H9 (cell line): ENCODE measurements around the gene EIF2S3. TPM values are rescaled to one million over a fixed set of nuclear protein-coding genes. Genes with fewer than 3 reads are reported as not detected.

Source experiments
- DNase-seq: peaks from one replicate; pipeline ENCODE4 v3.0.0-alpha.2; 2017
- H2AFZ ChIP-seq: one replicate; pipeline ENCODE4 v1.6.1; 2013; ENCODE audit warnings: mild to moderate bottlenecking, low read length, control low read depth, moderate library complexity
- H2AK5ac ChIP-seq: 2 replicates; pipeline ENCODE4 v1.6.1; 2013; ENCODE audit warnings: low read length, control low read depth, mixed read lengths; ENCODE audit not compliant: insufficient read length
- H2BK120ac ChIP-seq: one replicate; pipeline ENCODE4 v1.6.1; 2013; ENCODE audit warnings: low read depth, mild to moderate bottlenecking, low read length, control low read depth, inconsistent platforms; ENCODE audit not compliant: poor library complexity, severe bottlenecking
- H2BK12ac ChIP-seq: 2 replicates; pipeline ENCODE4 v1.6.1; 2013; ENCODE audit warnings: low read length, control low read depth, mixed read lengths, low read depth; ENCODE audit not compliant: insufficient read length
- H2BK15ac ChIP-seq: 2 replicates; pipeline ENCODE4 v1.6.1; 2013; ENCODE audit warnings: low read depth, low read length, control low read depth
- H2BK20ac ChIP-seq: one replicate; pipeline ENCODE4 v1.6.1; 2013; ENCODE audit warnings: low read depth, mild to moderate bottlenecking, low read length, control low read depth, inconsistent platforms; ENCODE audit not compliant: poor library complexity, severe bottlenecking
- H2BK5ac ChIP-seq: 2 replicates; pipeline ENCODE4 v1.6.1; 2013; ENCODE audit warnings: low read length, control low read depth, mixed read lengths; ENCODE audit not compliant: insufficient read length
- H3K14ac ChIP-seq: 2 replicates; pipeline ENCODE4 v1.6.1; 2013; ENCODE audit warnings: low read length, control low read depth; ENCODE audit not compliant: insufficient read depth
- H3K18ac ChIP-seq: 2 replicates; pipeline ENCODE4 v1.6.1; 2013; ENCODE audit warnings: low read depth, mild to moderate bottlenecking, mixed read lengths, low read length, control low read depth; ENCODE audit not compliant: insufficient read length
- H3K23ac ChIP-seq: 2 replicates; pipeline ENCODE4 v1.6.1; 2013; ENCODE audit warnings: low read length, control low read depth, mixed read lengths, low read depth; ENCODE audit not compliant: insufficient read length
- H3K23me2 ChIP-seq: 2 replicates; pipeline ENCODE4 v1.6.1; 2013; ENCODE audit warnings: low read depth, mild to moderate bottlenecking, mixed read lengths, low read length, control low read depth; ENCODE audit not compliant: insufficient read length, poor library complexity, severe bottlenecking
- H3K27ac ChIP-seq: 2 replicates; pipeline ENCODE4 v1.5.1; 2013; ENCODE audit warnings: low read length, control low read depth, mixed read lengths, low read depth; ENCODE audit not compliant: insufficient read length
- H3K27me3 ChIP-seq: 2 replicates; pipeline ENCODE4 v1.6.1; 2013; ENCODE audit warnings: low read length, control low read depth, inconsistent platforms; ENCODE audit not compliant: insufficient read depth
- H3K4ac ChIP-seq: 2 replicates; pipeline ENCODE4 v1.6.1; 2013; ENCODE audit warnings: low read depth, mild to moderate bottlenecking, control low read depth, inconsistent platforms, low read length, moderate library complexity
- H3K4me1 ChIP-seq: 2 replicates; pipeline ENCODE4 v1.6.1; 2013; ENCODE audit warnings: low read length, control low read depth, inconsistent platforms; ENCODE audit not compliant: insufficient read depth
- H3K4me2 ChIP-seq: 2 replicates; pipeline ENCODE4 v1.6.1; 2013; ENCODE audit warnings: low read length, control low read depth, mixed read lengths; ENCODE audit not compliant: insufficient read length, insufficient read depth
- H3K56ac ChIP-seq: 2 replicates; pipeline ENCODE4 v1.6.1; 2013; ENCODE audit warnings: low read depth, mild to moderate bottlenecking, mixed read lengths, low read length, control low read depth; ENCODE audit not compliant: insufficient read length
- H3K79me1 ChIP-seq: 2 replicates; pipeline ENCODE4 v1.6.1; 2013; ENCODE audit warnings: low read depth, mild to moderate bottlenecking, moderate library complexity, low read length, control low read depth, inconsistent platforms; ENCODE audit not compliant: insufficient read depth, poor library complexity, severe bottlenecking
- H3K79me2 ChIP-seq: 2 replicates; pipeline ENCODE4 v1.6.1; 2013; ENCODE audit warnings: low read length, control low read depth, inconsistent platforms; ENCODE audit not compliant: insufficient read depth
- H3K9ac ChIP-seq: 2 replicates; pipeline ENCODE4 v1.6.1; 2013; ENCODE audit warnings: low read length, control low read depth, mixed read lengths; ENCODE audit not compliant: insufficient read length; ENCODE audit errors: extremely low read depth
- H3K9me3 ChIP-seq: one replicate; pipeline ENCODE4 v1.6.1; 2013; ENCODE audit warnings: low read depth, low read length, inconsistent platforms; ENCODE audit not compliant: control insufficient read depth
- H3T11ph ChIP-seq: one replicate; pipeline ENCODE4 v1.6.1; 2013; ENCODE audit warnings: mild to moderate bottlenecking, low read length, control low read depth, inconsistent platforms
- H4K20me1 ChIP-seq: one replicate; pipeline ENCODE4 v1.6.1; 2013; ENCODE audit not compliant: control insufficient read depth, insufficient read length, insufficient read depth
- H4K5ac ChIP-seq: 2 replicates; pipeline ENCODE4 v1.6.1; 2013; ENCODE audit warnings: low read depth, mild to moderate bottlenecking, mixed read lengths, low read length, control low read depth; ENCODE audit not compliant: insufficient read length
- H4K8ac ChIP-seq: replicated peaks from 2 replicates; pipeline ENCODE4 v1.6.1; 2013; ENCODE audit warnings: low read length, control low read depth, mixed read lengths, low read depth; ENCODE audit not compliant: insufficient read length
- H4K91ac ChIP-seq: 2 replicates; pipeline ENCODE4 v1.6.1; 2013; ENCODE audit warnings: low read depth, mild to moderate bottlenecking, moderate library complexity, mixed read lengths, low read length, control low read depth; ENCODE audit not compliant: insufficient read length
- H3K27ac Mint-ChIP-seq, 3 experiments: 2 replicates in 2 of 3; 3 replicates in 1 of 3; pipeline ENCODE4 v1.8.0; 2020 to 2021; ENCODE audit warnings: mixed read lengths in 3 of 3, mild to moderate bottlenecking in 1 of 3, moderate library complexity in 1 of 3
- H3K27me3 Mint-ChIP-seq: 2 replicates; pipeline ENCODE4 v1.8.0; 2021; ENCODE audit warnings: low read depth, mild to moderate bottlenecking, moderate library complexity, mixed read lengths
- H3K36me3 Mint-ChIP-seq, 3 experiments: 2 replicates in 2 of 3; 3 replicates in 1 of 3; pipeline ENCODE4 v1.8.0; 2020 to 2021; ENCODE audit warnings: low read depth in 3 of 3, mixed read lengths in 3 of 3; ENCODE audit not compliant: insufficient read depth in 1 of 3
- H3K4me1 Mint-ChIP-seq, 2 experiments: 2 replicates each; pipeline ENCODE4 v1.8.0; 2020; ENCODE audit warnings: mixed read lengths in 2 of 2
- H3K4me3 Mint-ChIP-seq, 2 experiments: 2 replicates in 1 of 2; 3 replicates in 1 of 2; pipeline ENCODE4 v1.8.0; 2020 to 2021; ENCODE audit warnings: mild to moderate bottlenecking in 2 of 2, mixed read lengths in 2 of 2, moderate library complexity in 1 of 2
- H3K9me3 Mint-ChIP-seq, 2 experiments: 2 replicates in 1 of 2; 3 replicates in 1 of 2; pipeline ENCODE4 v1.8.0; 2020; ENCODE audit warnings: mild to moderate bottlenecking in 2 of 2, mixed read lengths in 2 of 2, moderate library complexity in 1 of 2
- CTCF ChIP-seq: fragments of 200-600 bp; sonication (generic); conservative IDR thresholded peaks from 3 replicates; pipeline ENCODE4 v1.8.0; 2021; ENCODE audit warnings: antibody characterized with exemption, mild to moderate bottlenecking
- WGBS: extraction: QIAGEN DNeasy Blood & Tissue Kit; methylation state at CpG from one replicate; pipeline ENCODE4 v1.1.7; 2013; ENCODE audit warnings: missing lambda C conversion rate, low lambda C conversion rate, mixed read lengths; ENCODE audit not compliant: insufficient read length; ENCODE audit errors: extremely low coverage; 5-methylcytosine and 5-hydroxymethylcytosine counted together
- total RNA-seq: library from RNA; stranded (reverse); gene quantifications from 2 replicates; pipeline ENCODE4 v1.2.1, GENCODE V29; 2021

EIF2S3 gene
- total RNA-seq, 1 experiment from 2014 or later: 598 TPM

DNA sequence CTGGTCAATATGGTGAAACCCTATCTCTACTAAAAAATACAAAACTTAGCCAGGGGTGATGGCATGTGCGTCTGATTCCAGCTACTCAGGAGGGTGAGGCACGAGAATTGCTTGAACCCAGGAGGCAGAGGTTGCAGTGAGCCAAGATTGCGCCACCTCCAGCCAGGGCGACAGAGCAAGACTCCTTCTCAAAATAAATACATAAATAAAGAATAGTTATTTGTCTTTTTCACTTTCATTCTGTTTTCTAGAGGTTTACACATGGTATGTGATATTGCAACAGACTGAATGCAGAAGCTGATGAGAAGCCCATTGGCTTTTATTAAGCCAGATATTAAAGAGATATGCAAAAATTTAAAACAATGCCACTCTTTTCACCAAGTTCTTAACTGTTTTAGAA lies 35.9 kb upstream of the EIF2S3 start:
- H3K27me3 Mint-ChIP-seq: no peaks in the 10 kb centered on the region

More for the DNA sequence above, 35.9 kb upstream of the EIF2S3 start:
- Histone ChIP-seq H3K9me3 (no peaks in the 10 kb centered on the region), H3K4ac (no peak overlapping the region), H3K56ac (no peak overlapping the region), H3K9ac (no peak overlapping the region), H3T11ph (no peak overlapping the region), H4K20me1 (no peaks in the 10 kb centered on the region), H4K91ac (no peak overlapping the region), H3K79me2 (0 out of 2 replicates have a peak, but pooled peaks cover 4% of the 10 kb centered on the region), H3K23ac (no peak overlapping the region), H4K5ac (no peak overlapping the region), H2BK15ac (no peak overlapping the region), H4K8ac (no peak overlapping the region), H2BK20ac (no peak overlapping the region), H2AFZ (no peak overlapping the region), H3K4me1 (no peaks in the 10 kb centered on the region), H2BK12ac (no peak overlapping the region), H3K4me2 (no peak overlapping the region), H2BK120ac (no peak overlapping the region), H3K18ac (no peak overlapping the region), H2BK5ac (no peak overlapping the region), H3K79me1 (peaks cover 14% of the 10 kb centered on the region), H3K27me3 (no peaks in the 10 kb centered on the region), H3K14ac (no peak overlapping the region), H3K27ac (no peak overlapping the region), H2AK5ac (no peak overlapping the region), H3K23me2 (no peaks in the 10 kb centered on the region)
- Mint-ChIP-seq H3K36me3 (peaks cover 7 to 40% (median 28%) of the 10 kb centered on the region in 3 experiments), H3K9me3 (no peaks in the 10 kb centered on the region), H3K4me3 (no peak overlapping the region), H3K4me1 (peaks cover 18 to 19% of the 10 kb centered on the region in 2 experiments), H3K27ac (no peak overlapping the region)
- no CpG with 5 or more reads among the region's 4 CpGs for WGBS
- no peak for TF ChIP-seq CTCF
- DNase-seq: no peak
